ENCODE results near the gene TIAM1. TPM values are rescaled to one million over a fixed set of nuclear protein-coding genes. Genes with fewer than 3 reads are reported as not detected.

Gene TIAM1
- total and polyA plus RNA-seq, 2 experiments from 2014 or later: 3.2 to 7.6 TPM

GRCh38 chr21:31176725-31177124 is 167.3 kb downstream of the TIAM1 start:
- no peaks in the 10 kb centered on the region for H3K9me3 ChIP-seq (ENCODE audit: low read depth)
- WGBS, 2 experiments (ENCODE audit: low coverage in 1 of 2, low lambda C conversion rate in 2 of 2, missing lambda C conversion rate in 2 of 2): 92 to 94% methylated on average over 4 of the region's 4 CpGs
- no peak overlapping the region for H2AFZ ChIP-seq
- no peak overlapping the region for H3K4me3 ChIP-seq
- in situ Hi-C loops (cut with MboI): no loop called here
- H3K4me2 ChIP-seq (ENCODE audit: unreplicated experiment): no peak overlapping the region
- no peak overlapping the region for H3K27ac ChIP-seq
- no peaks in the 10 kb centered on the region for H3F3A ChIP-seq (ENCODE audit: insufficient read depth)
- TF ChIP-seq EZH2 (IDR thresholded peaks at IDR 0.05; ENCODE audit: insufficient read depth, poor library complexity, severe bottlenecking): no peak
- no peak for TF ChIP-seq EZH2phosphoT487 (IDR thresholded peaks at IDR 0.05; ENCODE audit: insufficient read depth, low read depth)
- H3K36me3 ChIP-seq (ENCODE audit: low read depth): no peaks in the 10 kb centered on the region
- no peaks in the 10 kb centered on the region for H3K9me2 ChIP-seq (ENCODE audit: insufficient read depth)
- no peaks in the 10 kb centered on the region for H3K27me3 ChIP-seq (replicated peaks; ENCODE audit: insufficient read depth)
- H3K9ac ChIP-seq: no peak overlapping the region
- H4K20me1 ChIP-seq (ENCODE audit: insufficient read depth): no peaks in the 10 kb centered on the region
- H3K4me1 ChIP-seq (ENCODE audit: insufficient read depth): no peaks in the 10 kb centered on the region
- no peak for DNase-seq
- no peaks in the 10 kb centered on the region for H3K79me2 ChIP-seq (ENCODE audit: insufficient read depth)

DNA sequence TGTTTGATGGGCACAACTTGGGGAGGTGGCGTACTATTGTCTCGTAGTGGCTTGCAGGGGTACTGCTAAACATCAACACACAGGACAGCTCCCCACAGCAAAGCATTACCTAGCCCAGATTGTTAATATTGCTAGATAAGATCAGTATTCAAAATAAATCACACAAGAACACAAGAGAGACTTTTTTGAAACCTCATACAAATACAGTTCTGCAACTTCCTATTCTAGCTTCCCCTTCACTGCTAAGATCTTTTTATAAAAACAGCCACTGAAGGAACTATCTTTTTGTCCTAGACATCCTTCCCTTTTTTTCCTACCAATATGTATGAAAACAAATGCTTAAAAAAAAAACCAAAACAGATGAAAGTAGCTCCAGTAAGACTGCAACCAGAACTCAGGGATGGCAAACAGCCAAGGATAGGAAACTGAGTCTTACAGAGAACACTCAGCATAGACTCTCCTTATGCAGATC is 167.9 kb downstream of the TIAM1 start:
- H3K27me3 ChIP-seq (replicated peaks; ENCODE audit: insufficient read depth): no peaks in the 10 kb centered on the region
- no peak overlapping the region for H3K9ac ChIP-seq
- H4K20me1 ChIP-seq (ENCODE audit: insufficient read depth): no peaks in the 10 kb centered on the region
- DNase-seq: no peak
- H3K79me2 ChIP-seq (ENCODE audit: insufficient read depth): no peaks in the 10 kb centered on the region
- H3K4me3 ChIP-seq: no peak overlapping the region
- no peaks in the 10 kb centered on the region for H3K9me2 ChIP-seq (ENCODE audit: insufficient read depth)
- no peak for TF ChIP-seq EZH2 (IDR thresholded peaks at IDR 0.05; ENCODE audit: insufficient read depth, poor library complexity, severe bottlenecking)
- TF ChIP-seq EZH2phosphoT487 (IDR thresholded peaks at IDR 0.05; ENCODE audit: insufficient read depth, low read depth): no peak
- in situ Hi-C loops (cut with MboI): no loop called here
- H3K36me3 ChIP-seq (ENCODE audit: low read depth): no peaks in the 10 kb centered on the region
- H3K27ac ChIP-seq: no peak overlapping the region
- WGBS, 2 experiments (ENCODE audit: low coverage in 1 of 2, low lambda C conversion rate in 2 of 2, missing lambda C conversion rate in 2 of 2): 73 to 83% methylated on average over 2 of the region's 2 CpGs
- no peak overlapping the region for H3K4me2 ChIP-seq (ENCODE audit: unreplicated experiment)
- H2AFZ ChIP-seq: no peak overlapping the region
- no peaks in the 10 kb centered on the region for H3K9me3 ChIP-seq (ENCODE audit: low read depth)
- H3F3A ChIP-seq (ENCODE audit: insufficient read depth): no peaks in the 10 kb centered on the region
- H3K4me1 ChIP-seq (ENCODE audit: insufficient read depth): no peaks in the 10 kb centered on the region

DNA sequence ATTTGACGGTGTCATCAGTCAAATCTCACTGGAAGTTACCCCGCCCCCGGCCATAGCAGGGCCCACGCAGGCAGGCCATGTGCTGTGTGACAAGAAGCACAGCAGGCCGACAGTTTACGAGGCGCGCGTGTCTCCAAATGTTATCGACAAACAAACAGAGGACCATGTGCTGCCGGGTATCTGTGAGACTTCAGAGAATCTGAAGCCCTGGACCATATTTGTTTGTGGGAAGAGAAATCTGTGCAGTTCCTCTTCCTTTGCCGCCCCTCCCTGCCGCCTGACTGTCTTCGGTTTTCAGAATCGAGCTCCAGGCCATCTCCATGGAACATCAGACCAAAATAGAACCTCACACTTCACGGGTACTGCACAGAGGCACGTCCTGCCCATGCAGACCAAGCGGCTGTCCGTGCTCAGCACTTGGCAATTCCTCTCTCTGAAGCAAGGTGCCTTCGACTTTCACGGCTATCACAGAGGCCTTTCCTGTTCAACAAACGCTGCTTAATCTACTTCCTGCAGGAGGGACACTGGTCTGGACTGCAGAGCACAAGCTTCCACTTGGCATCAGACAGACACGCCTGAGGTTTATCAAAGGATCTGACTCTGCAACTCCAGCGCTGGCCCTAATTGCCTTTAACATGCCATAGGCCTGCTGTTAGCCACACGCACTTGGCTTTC is 170.0 kb downstream of the TIAM1 start:
- 66 to 68% methylated on average over 24 to 25 of the region's 25 CpGs for WGBS, 2 experiments (ENCODE audit: low coverage in 1 of 2, low lambda C conversion rate in 2 of 2, missing lambda C conversion rate in 2 of 2)
- DNase-seq: no peak
- no peaks in the 10 kb centered on the region for H3K9me2 ChIP-seq (ENCODE audit: insufficient read depth)
- no peaks in the 10 kb centered on the region for H3F3A ChIP-seq (ENCODE audit: insufficient read depth)
- H3K27me3 ChIP-seq (replicated peaks; ENCODE audit: insufficient read depth): no peaks in the 10 kb centered on the region
- H3K9ac ChIP-seq: no peak overlapping the region
- H3K36me3 ChIP-seq (ENCODE audit: low read depth): no peaks in the 10 kb centered on the region
- H3K4me3 ChIP-seq: no peak overlapping the region
- H4K20me1 ChIP-seq (ENCODE audit: insufficient read depth): no peaks in the 10 kb centered on the region
- no peaks in the 10 kb centered on the region for H3K9me3 ChIP-seq (ENCODE audit: low read depth)
- no peaks in the 10 kb centered on the region for H3K4me1 ChIP-seq (ENCODE audit: insufficient read depth)
- no peak overlapping the region for H3K27ac ChIP-seq
- H3K79me2 ChIP-seq (ENCODE audit: insufficient read depth): no peaks in the 10 kb centered on the region
- H2AFZ ChIP-seq: no peak overlapping the region
- in situ Hi-C loops (cut with MboI): no loop called here
- no peak for TF ChIP-seq EZH2phosphoT487 (IDR thresholded peaks at IDR 0.05; ENCODE audit: insufficient read depth, low read depth)
- no peak for TF ChIP-seq EZH2 (IDR thresholded peaks at IDR 0.05; ENCODE audit: insufficient read depth, poor library complexity, severe bottlenecking)
- no peak overlapping the region for H3K4me2 ChIP-seq (ENCODE audit: unreplicated experiment)

DNA sequence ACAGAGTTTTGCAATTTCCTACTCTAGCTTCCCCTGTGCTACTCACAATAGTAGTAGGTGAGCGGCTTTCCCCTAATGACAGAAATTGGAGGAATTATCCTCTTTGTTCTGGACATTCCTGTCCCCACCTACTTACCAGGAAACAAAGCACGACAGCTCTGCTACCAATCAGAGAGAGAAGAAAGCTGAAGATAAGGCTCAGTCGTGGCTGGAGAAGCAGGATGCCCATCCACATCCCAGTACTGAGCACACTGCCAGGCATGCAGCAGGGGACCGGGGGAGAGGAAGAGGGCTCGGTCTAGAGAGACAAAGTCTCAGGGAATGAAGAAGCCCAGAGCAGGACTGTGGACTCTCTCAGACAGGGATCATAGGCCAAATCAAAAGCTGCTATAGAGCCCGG is 171.7 kb downstream of the TIAM1 start:
- Histone ChIP-seq H2AFZ (no peak overlapping the region), H3K27me3 (replicated peaks; ENCODE audit: insufficient read depth) (no peaks in the 10 kb centered on the region), H3K9ac (no peak overlapping the region), H3K4me3 (no peak overlapping the region), H3K9me3 (ENCODE audit: low read depth) (no peaks in the 10 kb centered on the region), H3K4me1 (ENCODE audit: insufficient read depth) (no peaks in the 10 kb centered on the region), H3K9me2 (ENCODE audit: insufficient read depth) (no peaks in the 10 kb centered on the region), H3K27ac (no peak overlapping the region), H3K79me2 (ENCODE audit: insufficient read depth) (no peaks in the 10 kb centered on the region), H3K4me2 (ENCODE audit: unreplicated experiment) (no peak overlapping the region), H3F3A (ENCODE audit: insufficient read depth) (no peaks in the 10 kb centered on the region), H3K36me3 (ENCODE audit: low read depth) (no peaks in the 10 kb centered on the region), H4K20me1 (ENCODE audit: insufficient read depth) (no peaks in the 10 kb centered on the region)
- in situ Hi-C loops (cut with MboI): no loop called here
- TF ChIP-seq EZH2 (IDR thresholded peaks at IDR 0.05; ENCODE audit: insufficient read depth, poor library complexity, severe bottlenecking): no peak
- no peak for TF ChIP-seq EZH2phosphoT487 (IDR thresholded peaks at IDR 0.05; ENCODE audit: insufficient read depth, low read depth)
- no peak for DNase-seq
- 97% methylated on average over 6 of the region's 6 CpGs for WGBS, 2 experiments (ENCODE audit: low coverage in 1 of 2, low lambda C conversion rate in 2 of 2, missing lambda C conversion rate in 2 of 2)

Measured in GM23248 (cell line).